ENCODE results near the gene CNBD2.
"Not testable (repeated sequence)": the region's sequence is repeated elsewhere in the genome, so short reads cannot be mapped to it uniquely, and the experiment has no call there.

GRCh38 chr20:35996492-35996891 is 28.1 kb downstream of the CNBD2 start:
- TF ChIP-seq, protein P1, sequence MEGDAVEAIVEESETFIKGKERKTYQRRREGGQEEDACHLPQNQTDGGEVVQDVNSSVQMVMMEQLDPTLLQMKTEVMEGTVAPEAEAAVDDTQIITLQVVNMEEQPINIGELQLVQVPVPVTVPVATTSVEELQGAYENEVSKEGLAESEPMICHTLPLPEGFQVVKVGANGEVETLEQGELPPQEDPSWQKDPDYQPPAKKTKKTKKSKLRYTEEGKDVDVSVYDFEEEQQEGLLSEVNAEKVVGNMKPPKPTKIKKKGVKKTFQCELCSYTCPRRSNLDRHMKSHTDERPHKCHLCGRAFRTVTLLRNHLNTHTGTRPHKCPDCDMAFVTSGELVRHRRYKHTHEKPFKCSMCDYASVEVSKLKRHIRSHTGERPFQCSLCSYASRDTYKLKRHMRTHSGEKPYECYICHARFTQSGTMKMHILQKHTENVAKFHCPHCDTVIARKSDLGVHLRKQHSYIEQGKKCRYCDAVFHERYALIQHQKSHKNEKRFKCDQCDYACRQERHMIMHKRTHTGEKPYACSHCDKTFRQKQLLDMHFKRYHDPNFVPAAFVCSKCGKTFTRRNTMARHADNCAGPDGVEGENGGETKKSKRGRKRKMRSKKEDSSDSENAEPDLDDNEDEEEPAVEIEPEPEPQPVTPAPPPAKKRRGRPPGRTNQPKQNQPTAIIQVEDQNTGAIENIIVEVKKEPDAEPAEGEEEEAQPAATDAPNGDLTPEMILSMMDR (IDR thresholded peaks at IDR 0.05), result not testable (repeated sequence)
- not testable (repeated sequence) for TF ChIP-seq POLR2A (IDR thresholded peaks at IDR 0.05)

Data from sigmoid colon (tissue), 3 donors.